NCI-H2081 (cell line): ENCODE measurements around the gene CHMP2A.
"Not testable (repeated sequence)": the region's sequence is repeated elsewhere in the genome, so short reads cannot be mapped to it uniquely, and the experiment has no call there.

Source experiments
- DNase-seq, 2 experiments: peaks; one replicate each; lab custom pipeline; 2025; lab: John Stamatoyannopoulos, UW

CHMP2A gene

GRCh38 chr19:58554494-58555368 lies at the start of gene CHMP2A:
Gene CHMP2A (minus strand): TSS chr19:58555105. CDS start chr19:58554212, 893 bp downstream.
- no peak for DNase-seq

GRCh38 chr19:58586133-58586765 lies 31.3 kb upstream of the CHMP2A start:
- no peak for DNase-seq

GRCh38 chr19:58585442-58586132 lies 30.7 kb upstream of the CHMP2A start:
- no peak for DNase-seq

DNA sequence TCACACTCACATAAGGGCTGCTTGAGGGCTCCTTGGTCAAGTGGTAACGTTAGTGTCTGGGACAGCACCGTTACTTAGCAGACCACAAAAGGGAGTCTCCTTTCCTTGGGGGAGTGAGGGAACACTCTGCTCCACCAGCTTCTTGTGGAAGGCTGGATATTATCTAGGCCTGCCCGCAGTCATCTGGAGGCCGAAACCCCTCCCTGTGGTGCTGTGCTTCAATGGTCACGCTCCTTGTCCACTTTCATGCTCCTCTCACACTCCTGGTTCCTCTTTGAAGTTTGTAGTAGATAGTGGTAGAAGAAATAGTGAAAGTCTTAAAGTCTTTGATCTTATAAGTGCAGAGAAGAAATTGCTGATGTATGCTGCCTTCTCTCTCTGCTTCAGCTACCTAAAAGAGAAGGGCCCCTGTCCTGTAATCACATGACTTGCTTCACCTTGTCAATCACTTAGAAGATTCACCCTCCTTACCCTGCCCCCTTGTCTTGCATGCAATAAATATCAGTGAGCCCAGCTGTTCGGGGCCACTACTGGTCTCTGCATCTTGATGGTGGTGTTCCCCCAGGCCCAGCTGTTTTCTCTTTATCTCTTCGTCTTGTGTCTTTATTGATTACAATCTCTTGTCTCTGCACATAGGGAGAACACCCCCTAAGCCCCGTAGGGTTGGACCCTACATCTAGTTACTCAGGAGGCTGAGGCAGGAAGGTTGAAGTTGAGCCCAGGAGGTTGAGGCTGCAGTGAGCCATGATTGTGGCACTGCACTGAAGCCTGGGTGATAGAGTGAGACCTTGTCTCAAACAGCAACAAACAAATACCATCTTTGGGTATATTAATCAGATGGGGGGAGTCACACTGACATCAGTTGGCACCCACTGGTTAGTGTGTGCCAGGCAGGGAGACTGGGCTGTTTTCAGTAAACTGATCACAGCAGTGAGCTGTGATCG lies 29.9 kb upstream of the CHMP2A start:
- DNase-seq = no peak

DNA sequence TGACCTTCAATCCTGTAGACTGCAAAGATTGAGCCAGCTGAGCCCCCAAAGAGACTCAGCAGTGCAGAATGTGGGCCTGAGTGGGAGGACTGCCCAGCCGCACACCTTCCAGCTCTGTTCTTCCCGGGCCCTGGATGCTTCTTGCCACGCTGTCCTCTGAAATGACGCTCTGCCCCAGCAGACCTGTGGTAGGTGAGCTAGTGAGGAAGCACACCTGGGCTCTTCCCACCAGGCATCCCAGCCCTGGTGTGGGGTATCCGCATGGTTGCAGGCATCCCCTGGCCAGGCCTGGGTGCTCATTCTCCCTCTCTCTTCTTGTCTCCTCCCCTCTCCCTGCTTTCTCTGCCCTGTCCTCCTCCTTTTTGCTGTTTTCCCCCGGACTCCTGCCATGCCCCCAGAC lies 28.1 kb upstream of the CHMP2A start:
- DNase-seq = no peak

DNA sequence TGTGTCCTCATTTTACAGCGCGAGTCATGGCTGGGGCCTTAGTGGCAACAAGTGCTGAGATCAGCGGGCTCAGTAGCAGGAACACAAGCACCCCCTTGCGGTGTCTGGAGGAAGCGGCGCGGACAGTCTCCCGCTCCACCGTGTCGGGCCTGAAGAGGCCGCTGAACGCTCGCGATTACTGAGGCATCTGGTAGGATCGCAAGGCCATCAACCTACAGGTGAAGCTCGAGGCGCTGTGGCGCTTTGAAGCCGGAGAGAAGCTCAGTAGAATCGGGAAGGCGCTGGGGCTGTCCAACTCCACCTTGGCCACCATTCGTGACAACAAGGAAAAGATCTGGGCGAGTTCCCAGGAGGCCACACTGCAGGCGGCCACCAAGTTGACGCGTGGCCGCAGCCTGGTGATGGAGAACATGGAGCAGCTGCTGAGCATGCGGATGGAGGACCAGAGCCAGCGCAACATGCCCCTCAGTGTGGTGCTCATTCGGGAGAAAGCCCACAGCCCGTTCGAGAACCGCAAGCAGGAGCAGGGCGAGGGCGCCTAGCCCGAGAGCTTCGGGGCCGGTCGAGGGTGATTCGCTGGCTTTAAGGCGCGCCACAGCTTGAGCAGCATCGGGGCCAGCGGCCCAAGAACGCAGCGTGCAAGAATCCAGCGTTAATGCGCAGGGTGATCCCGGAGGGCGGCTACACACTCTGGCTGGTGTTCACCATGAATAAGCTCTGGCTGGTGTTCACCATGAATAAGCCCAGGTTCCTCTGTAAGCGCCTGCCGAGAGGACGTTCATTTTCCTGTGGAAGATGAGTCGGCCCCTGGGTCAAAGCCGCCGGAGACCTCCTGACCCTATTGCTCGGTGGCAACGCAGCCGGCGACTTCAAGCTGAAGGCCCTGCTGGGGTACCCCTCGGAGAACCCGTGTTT lies 26.6 kb upstream of the CHMP2A start:
- DNase-seq = no peak

DNA sequence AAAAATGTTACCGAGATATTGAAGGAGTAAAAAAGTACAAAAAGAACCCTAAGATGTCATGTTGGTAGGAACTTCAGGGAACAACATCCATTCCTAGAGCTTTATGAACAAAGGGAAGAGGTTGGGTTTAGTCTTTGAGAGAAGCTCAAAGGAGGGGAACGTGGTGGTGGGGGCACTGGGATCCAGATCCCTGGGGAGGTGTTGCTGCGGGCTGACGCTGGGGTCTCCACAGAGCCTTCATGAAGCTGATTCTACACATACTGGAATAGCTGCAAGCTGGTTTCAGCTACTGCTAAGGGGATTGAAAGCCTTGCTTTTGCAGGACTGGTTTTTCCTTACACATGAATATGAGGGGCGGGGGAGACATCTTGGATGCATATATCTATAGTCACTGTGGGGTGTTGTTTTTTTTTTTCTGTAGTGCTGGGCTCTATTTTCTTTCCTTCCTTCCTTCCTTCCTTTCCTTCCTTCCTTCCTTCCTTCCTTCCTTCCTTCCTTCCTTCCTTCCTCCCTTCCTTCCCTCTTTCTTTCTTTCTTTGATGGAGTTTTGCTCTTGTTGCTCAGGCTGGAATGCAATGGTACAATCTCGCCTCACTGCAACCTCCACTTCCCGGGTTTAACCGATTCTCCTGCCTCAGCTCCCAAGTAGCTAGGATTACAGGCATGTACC lies 24.7 kb upstream of the CHMP2A start:
- DNase-seq = no peak

GRCh38 chr19:58578012-58578925 lies 23.4 kb upstream of the CHMP2A start:
- DNase-seq = no peak

GRCh38 chr19:58577581-58577980 lies 22.7 kb upstream of the CHMP2A start:
- not testable (repeated sequence) for DNase-seq

GRCh38 chr19:58575183-58576041 lies 20.5 kb upstream of the CHMP2A start:
- no peak for DNase-seq

- no peak for DNase-seq
These were observed 18.8 kb upstream of the CHMP2A start for GRCh38 chr19:58573658-58574164.

- no peak for DNase-seq
These were observed 18.1 kb upstream of the CHMP2A start, which contains the start of gene MZF1 for GRCh38 chr19:58572818-58573657. Gene MZF1 (minus strand): TSS chr19:58573335. CDS start chr19:58571389, 1,946 bp downstream.

DNA sequence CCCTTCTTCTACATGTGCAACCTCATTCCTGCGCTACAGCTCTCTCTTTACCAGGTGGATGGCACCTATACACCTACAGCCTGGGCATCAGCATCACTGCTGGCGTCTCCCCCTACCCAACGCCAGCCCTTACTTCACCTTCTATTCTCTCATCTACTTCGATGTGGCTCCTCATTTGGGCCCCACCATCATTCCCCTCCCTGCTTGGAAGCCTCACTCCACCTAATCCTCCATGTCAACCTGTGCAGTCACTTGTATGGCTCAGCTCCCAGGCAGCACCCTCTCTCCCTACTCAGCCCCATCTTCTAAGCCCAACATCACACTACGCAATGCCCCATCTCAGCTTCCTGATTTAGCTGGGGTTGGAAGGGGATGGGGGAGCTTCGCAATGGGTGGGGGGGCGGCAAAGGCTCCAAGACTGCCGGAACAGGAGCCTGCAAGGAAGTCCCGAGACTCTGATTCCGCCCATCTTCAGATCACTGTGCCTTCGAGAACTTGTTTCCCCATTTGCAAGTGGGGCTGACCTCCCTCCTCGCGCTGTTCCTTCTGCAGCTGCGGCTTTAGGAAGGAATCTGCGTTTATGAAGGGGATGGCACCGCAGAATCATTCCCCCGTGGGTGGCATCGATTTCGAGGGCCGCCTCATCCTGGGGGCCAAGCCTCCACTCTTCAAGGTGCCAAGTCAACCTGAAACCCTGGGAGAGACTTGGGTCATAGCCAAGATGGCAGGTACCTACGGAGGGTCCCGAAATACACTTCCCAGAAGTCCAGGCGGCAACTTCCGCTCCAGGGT lies 17.3 kb upstream of the CHMP2A start:
- DNase-seq = no peak

DNA sequence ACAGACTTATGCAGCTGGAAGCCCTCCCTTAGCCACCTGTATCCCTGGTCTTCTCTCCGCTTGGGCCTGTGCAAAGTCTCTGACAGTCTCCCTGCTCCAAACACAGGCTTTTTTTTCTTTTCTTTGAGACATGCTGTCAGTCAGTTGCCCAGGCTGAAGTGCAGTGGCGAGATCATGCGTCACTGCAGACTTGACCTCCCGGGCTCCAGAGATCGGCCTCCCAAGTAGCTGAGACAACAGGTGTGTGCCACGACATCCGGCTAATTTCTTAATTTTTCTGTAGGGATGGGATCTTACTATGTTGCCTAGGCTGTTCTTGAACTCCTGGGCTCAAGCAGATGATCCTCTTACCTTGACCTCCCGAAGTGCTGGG lies 16.7 kb upstream of the CHMP2A start:
- no peak for DNase-seq

- DNase-seq = no peak
These were observed 16.1 kb upstream of the CHMP2A start for GRCh38 chr19:58570770-58571574.
